Fibroblast of pulmonary artery (primary cell): ENCODE measurements around the gene INTS14.

Source experiments
- DNase-seq: peaks from one replicate; pipeline ENCODE4 v3.0.0-alpha.2; 2010; ENCODE audit warnings: low read depth
- H3K4me3 ChIP-seq: replicated peaks from 2 replicates; pipeline ENCODE4 v1.5.1; 2011; ENCODE audit warnings: low read depth, mild to moderate bottlenecking, control low read depth, low read length, moderate library complexity
- TF ChIP-seq, protein P1 (sequence below): IDR thresholded peaks from 2 replicates; pipeline ENCODE4 v1.5.1; 2011; ENCODE audit warnings: mild to moderate bottlenecking, control low read depth, low read length, inconsistent platforms; ENCODE audit errors: missing control alignments

INTS14 gene

DNA sequence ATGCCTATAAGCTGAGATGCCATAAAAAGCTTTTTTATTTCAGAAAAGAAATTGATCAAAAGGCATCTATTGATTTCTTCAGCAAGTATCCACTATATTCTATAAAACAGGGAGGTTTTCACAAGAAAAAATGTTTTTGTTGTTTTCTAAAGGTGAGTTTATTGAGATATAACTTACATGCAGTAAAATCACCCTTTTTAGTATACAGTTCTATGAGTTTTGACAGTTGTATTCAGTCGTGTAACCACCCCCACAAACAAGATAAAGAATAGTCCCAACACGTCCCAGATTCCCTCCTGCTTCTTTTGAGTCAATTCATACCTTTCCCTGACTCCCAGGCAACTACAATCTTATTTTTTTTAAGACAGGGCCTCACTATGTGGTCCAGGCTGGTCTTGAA is 7.8 kb downstream of the INTS14 start:
- DNase-seq = no peak
- TF ChIP-seq, protein P1, sequence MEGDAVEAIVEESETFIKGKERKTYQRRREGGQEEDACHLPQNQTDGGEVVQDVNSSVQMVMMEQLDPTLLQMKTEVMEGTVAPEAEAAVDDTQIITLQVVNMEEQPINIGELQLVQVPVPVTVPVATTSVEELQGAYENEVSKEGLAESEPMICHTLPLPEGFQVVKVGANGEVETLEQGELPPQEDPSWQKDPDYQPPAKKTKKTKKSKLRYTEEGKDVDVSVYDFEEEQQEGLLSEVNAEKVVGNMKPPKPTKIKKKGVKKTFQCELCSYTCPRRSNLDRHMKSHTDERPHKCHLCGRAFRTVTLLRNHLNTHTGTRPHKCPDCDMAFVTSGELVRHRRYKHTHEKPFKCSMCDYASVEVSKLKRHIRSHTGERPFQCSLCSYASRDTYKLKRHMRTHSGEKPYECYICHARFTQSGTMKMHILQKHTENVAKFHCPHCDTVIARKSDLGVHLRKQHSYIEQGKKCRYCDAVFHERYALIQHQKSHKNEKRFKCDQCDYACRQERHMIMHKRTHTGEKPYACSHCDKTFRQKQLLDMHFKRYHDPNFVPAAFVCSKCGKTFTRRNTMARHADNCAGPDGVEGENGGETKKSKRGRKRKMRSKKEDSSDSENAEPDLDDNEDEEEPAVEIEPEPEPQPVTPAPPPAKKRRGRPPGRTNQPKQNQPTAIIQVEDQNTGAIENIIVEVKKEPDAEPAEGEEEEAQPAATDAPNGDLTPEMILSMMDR = no peak
- no peak overlapping the region for H3K4me3 ChIP-seq

DNA sequence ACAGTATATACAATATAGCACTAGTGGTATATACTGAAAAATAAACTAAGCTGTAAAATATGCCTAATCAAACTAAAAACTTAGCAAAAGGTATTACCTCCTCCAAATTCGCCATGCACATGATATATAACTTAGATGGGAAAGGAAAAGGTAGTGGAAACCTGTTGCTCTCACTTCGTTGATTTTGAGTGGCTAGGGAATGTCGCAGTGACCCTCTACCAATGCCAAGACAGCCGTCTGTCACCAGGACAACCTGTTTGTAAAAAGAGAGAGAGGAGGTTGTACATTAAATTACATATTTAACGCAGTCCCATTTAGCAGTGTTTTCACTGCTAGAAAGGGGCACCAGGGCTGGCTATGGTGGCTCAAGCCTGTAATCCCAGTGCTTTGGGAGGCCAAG is 11.3 kb downstream of the INTS14 start:
- no peak overlapping the region for H3K4me3 ChIP-seq
- DNase-seq = no peak
- TF ChIP-seq, protein P1 = no peak

DNA sequence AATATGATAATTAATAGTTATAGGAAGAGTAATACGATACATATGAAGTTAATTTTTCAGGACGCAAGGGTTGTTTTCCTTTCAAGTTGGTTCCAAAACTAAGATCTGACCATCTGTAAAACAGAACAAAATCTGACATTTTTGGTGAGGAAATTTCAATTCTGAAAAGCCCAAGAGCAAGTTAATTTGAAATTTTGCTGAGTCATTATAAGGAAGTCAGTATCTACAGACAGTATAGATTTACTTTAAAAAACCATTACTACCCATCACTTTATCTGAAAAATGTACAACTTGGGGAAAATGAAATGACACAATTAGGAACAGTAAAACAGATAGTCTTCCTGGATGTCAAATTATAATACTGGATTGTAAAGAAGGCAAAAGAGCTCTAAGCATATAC is 12.5 kb downstream of the INTS14 start:
- no peak overlapping the region for H3K4me3 ChIP-seq
- TF ChIP-seq, protein P1 = no peak
- no peak for DNase-seq

DNA sequence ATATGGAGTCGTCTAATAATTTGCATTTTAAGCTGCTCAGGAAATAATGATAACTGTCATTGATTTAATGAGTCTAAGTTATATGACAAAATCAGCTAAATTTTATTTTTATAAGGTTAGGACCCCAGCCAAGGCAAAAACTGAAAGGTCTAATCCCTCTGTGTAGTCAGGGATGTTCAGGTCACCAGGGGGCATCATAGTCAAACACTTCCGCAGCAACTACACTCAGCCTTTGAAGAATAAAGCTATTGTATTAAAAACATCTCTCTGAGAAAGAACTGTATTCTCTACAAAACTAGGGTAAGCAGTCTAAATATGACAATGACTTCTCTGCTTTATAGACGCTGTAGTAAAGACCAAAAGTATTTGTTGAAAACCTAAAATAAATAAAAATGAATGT is 15.0 kb downstream of the INTS14 start:
- TF ChIP-seq, protein P1 = peak; percentile 32
- DNase-seq = peak; percentile 27
- no peak overlapping the region for H3K4me3 ChIP-seq

DNA sequence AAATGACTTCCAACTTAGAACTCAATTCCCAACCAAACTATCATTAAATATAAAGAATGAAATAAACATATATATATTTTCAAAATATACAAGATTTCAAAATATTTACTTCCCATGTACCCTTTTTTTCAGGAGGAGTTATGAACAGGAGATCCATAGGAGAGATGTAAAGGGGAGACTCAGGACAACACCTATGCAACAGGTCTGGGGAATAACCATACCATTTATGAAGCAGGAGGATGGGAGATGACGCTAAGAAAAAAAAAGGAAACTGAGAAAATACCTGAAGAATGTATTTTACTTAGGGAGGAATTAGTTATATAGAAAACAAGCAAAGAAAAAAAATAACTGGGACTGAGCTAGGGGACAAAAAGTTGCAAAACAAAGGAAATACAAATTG is 23.8 kb downstream of the INTS14 start:
- TF ChIP-seq, protein P1 = no peak
- no peak for DNase-seq
- no peak overlapping the region for H3K4me3 ChIP-seq

DNA sequence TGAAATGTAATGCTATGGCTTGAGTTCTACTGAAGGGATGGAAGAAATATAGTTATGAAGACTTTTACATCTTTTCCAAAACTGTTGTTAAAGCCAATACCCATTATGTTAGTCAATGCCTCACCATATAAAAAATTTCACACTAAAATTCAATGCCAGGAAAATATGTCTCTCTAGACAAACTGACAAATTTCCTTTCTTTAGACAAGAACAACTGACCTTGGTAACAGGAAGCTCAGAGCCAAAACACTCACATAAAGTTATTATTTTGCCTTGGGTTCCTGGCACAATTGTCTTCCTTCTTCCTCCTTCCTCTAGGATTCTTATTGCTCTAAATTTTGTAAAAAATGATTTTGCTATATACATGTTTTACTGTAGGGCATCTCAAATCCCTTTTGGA is 26.7 kb downstream of the INTS14 start:
- no peak overlapping the region for H3K4me3 ChIP-seq
- TF ChIP-seq, protein P1 = no peak
- no peak for DNase-seq

DNA sequence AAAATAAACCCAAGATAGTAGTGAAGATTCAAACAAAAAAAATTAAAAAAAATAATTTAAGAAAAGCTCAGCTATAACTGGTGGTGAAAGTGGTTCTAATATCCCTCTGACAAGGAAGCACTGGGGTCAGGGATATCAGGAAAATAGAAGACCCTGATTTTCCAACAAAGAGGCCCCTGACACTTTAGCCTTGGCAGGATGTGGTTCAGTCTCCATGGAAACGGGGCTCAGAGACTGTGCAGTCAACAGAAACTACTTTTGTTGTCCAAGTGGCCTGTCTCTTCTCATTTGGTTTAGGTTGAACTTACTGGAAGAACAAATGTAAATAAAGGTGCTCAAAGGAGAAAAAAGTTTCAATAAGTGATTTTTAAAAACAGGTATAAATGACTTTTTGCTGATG is 27.2 kb downstream of the INTS14 start:
- DNase-seq = peak; percentile 67
- TF ChIP-seq, protein P1 = no peak
- no peak overlapping the region for H3K4me3 ChIP-seq
